Duodenal mucosa (tissue), 2 donors: ENCODE data around the gene CDIPT.

Experiments used
- H3K27ac ChIP-seq: one replicate; pipeline ENCODE4 v1.7.0; 2013; ENCODE audit warnings: low read depth, low read length
- H3K27me3 ChIP-seq, 2 donors: one replicate each; pipeline ENCODE4 v1.7.0; 2013; ENCODE audit warnings: low read length in 2 of 2, control low read depth in 1 of 2; ENCODE audit not compliant: insufficient read depth in 2 of 2, control insufficient read depth in 1 of 2
- H3K36me3 ChIP-seq, 2 donors: one replicate each; pipeline ENCODE4 v1.7.0; 2013; ENCODE audit warnings: low read length in 2 of 2, control low read depth in 1 of 2; ENCODE audit not compliant: insufficient read depth in 2 of 2, control insufficient read depth in 1 of 2
- H3K4me1 ChIP-seq, 2 donors: one replicate each; pipeline ENCODE4 v1.7.0; 2013; ENCODE audit warnings: low read length in 2 of 2, control low read depth in 1 of 2; ENCODE audit not compliant: insufficient read depth in 2 of 2, control insufficient read depth in 1 of 2
- H3K4me3 ChIP-seq, 2 donors: one replicate each; pipeline ENCODE4 v1.7.0; 2013; ENCODE audit warnings: low read length in 2 of 2, low read depth in 1 of 2
- H3K9ac ChIP-seq, 2 donors: one replicate each; pipeline ENCODE4 v1.7.0; 2013; ENCODE audit warnings: low read length in 2 of 2, low read depth in 1 of 2
- H3K9me3 ChIP-seq, 2 donors: one replicate each; pipeline ENCODE4 v1.7.0; 2013; ENCODE audit warnings: low read length in 2 of 2, control low read depth in 1 of 2; ENCODE audit not compliant: control insufficient read depth in 1 of 2

Gene CDIPT

GRCh38 chr16:29862383-29862883 is 593 bp downstream of the CDIPT start:
- H3K9me3 ChIP-seq, result no peaks in the 10 kb centered on the region
- no peaks in the 10 kb centered on the region for H3K27me3 ChIP-seq
- H3K27ac ChIP-seq, result peak overlapping the region; percentile 42
- H3K9ac ChIP-seq, result peak overlapping the region; percentile 74 to 94
- peaks cover 5 to 27% of the 10 kb centered on the region in 2 donors for H3K36me3 ChIP-seq
- H3K4me1 ChIP-seq, result peaks cover 19 to 24% of the 10 kb centered on the region in 2 donors
- H3K4me3 ChIP-seq, result peak overlapping the region; percentile 87 to 97

- no peak overlapping the region for H3K9ac ChIP-seq
- no peaks in the 10 kb centered on the region for H3K9me3 ChIP-seq
- no peak overlapping the region for H3K27ac ChIP-seq
- no peak overlapping the region for H3K4me3 ChIP-seq
- H3K4me1 ChIP-seq, result peaks cover 19 to 29% of the 10 kb centered on the region in 2 donors
- H3K36me3 ChIP-seq, result peaks cover 5 to 27% of the 10 kb centered on the region in 2 donors
- H3K27me3 ChIP-seq, result no peaks in the 10 kb centered on the region
Measured at GRCh38 chr16:29860218-29860617, 2.8 kb downstream of the CDIPT start.

DNA sequence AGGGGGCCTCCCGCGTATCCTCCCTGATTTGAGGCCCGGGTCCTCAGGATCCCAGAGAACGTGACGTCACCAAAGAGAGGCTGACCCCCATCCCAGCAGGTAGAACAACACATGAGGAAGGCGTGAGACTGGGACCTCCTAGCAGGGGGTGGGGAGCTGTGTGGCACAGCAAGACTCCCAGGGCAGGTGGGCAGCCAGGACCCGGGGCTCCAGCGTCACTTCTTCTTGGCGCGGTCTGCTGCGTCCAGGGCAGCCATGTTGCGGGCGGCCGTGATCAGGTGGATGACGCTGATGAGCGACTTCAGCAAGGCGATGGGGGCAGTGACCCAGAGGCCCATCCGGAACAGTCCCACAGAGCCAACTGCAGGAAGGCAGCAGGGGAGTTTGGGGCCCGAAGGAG is 4.1 kb downstream of the CDIPT start:
- Histone ChIP-seq H3K4me3 (no peak overlapping the region), H3K9me3 (no peaks in the 10 kb centered on the region), H3K27ac (no peak overlapping the region), H3K36me3 (peaks cover 5 to 27% of the 10 kb centered on the region in 2 donors), H3K27me3 (no peaks in the 10 kb centered on the region), H3K9ac (no peak overlapping the region), H3K4me1 (peaks cover 19 to 29% of the 10 kb centered on the region in 2 donors)

DNA sequence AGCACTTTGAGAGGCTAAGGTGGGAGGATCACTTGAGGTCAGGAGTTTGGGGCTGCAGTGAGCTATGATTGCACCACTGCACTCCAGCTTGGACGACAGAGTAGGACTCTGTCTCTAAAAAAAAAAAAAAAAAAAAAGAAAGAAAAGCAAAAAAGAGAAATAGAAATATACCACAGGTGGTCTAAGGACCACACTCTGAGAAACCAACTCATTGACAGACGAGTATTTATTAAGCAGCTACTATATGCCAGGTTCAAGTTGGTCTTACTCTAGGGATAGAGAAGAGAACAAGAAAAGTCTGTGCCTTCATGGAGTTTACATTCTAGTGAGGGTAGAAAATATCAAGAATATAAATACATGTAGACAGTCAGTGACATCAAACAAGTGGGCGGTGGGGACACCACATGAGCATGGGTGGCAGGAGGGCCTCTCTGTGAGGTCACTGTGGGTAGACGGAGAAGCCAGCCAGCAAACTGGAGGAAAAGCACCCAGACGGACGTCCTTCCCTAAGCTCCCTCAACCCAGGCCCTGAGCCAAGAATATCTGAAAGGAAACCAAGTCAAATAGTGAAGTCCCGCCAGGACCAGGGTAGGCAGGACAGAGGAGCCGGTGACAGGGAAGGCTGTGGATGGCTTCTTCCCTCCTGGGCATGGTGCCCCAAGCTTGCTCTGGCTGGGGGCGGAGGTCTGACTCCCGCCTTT is 4.7 kb downstream of the CDIPT start:
- Histone ChIP-seq H3K9me3 (no peaks in the 10 kb centered on the region), H3K27me3 (no peaks in the 10 kb centered on the region), H3K4me3 (no peak overlapping the region), H3K36me3 (peaks cover 5 to 27% of the 10 kb centered on the region in 2 donors), H3K4me1 (peaks cover 16 to 25% of the 10 kb centered on the region in 2 donors), H3K9ac (no peak overlapping the region), H3K27ac (no peak overlapping the region)

DNA sequence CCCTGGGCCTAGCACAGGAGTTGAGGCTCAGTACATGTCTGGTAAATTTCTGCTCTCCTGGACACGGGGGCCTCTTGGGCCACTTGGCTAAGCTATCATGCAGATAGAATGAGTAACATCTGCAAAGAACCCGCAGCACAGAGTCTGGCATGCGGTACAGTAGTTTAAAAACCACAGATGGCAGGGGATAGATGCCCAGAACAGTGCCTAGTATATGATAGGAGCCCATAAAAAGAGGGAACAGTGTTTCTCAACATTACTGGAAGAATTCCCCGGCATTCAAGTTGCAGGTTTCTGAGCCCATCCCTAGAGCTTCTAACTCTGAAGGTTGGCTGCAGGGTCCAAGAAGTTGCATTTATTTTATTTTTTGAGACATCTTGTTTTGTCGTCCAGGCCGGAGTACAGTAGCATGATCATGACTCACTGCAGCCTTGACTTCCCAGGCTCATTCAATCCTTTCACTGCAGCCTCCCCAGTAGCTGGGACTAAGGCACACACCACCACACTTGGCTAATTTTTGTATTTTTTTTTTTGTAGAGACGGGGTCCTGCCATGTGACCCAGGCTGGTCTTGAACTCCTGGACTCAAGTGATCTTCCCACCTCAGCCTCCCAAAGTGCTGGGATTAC is 5.8 kb downstream of the CDIPT start:
- H3K27ac ChIP-seq, result no peak overlapping the region
- no peak overlapping the region for H3K9ac ChIP-seq
- no peak overlapping the region for H3K4me3 ChIP-seq
- peaks cover 14 to 22% of the 10 kb centered on the region in 2 donors for H3K4me1 ChIP-seq
- no peaks in the 10 kb centered on the region for H3K27me3 ChIP-seq
- H3K9me3 ChIP-seq, result no peaks in the 10 kb centered on the region
- H3K36me3 ChIP-seq, result peaks cover 5 to 27% of the 10 kb centered on the region in 2 donors

DNA sequence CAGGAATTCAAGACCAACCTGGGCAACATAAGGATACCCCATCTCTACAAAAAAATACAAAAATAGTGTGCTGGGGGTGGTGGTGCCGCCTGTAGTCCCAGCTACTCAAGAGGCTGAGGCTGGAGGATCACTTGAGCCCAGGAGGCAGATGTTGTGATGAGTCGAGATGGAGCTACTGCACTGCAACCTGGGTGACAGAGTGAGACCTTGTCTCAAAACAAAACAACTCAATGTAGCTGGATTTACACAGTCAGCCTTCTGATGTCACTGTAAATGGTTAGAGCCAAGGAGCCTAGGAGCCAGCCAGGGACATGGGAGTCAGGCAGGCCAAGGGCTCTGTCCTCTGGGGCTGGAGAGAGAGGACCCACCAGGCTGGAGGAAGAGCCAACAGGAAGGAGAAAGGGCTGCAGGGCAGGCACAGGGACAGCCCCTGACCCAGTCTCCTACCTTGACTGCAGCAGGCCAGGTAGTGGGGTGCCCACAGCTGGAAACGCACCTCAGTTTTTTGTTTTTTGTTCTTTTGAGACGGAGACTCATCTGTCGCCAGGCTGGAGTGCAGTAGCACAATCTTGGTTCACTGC is 8.4 kb downstream of the CDIPT start:
- H3K9me3 ChIP-seq, result no peaks in the 10 kb centered on the region
- H3K36me3 ChIP-seq, result peaks cover 5 to 16% of the 10 kb centered on the region in 2 donors
- peaks cover 0 to 5% of the 10 kb centered on the region in 2 donors for H3K4me1 ChIP-seq
- H3K27ac ChIP-seq, result no peak overlapping the region
- no peak overlapping the region for H3K4me3 ChIP-seq
- no peak overlapping the region for H3K9ac ChIP-seq
- no peaks in the 10 kb centered on the region for H3K27me3 ChIP-seq

DNA sequence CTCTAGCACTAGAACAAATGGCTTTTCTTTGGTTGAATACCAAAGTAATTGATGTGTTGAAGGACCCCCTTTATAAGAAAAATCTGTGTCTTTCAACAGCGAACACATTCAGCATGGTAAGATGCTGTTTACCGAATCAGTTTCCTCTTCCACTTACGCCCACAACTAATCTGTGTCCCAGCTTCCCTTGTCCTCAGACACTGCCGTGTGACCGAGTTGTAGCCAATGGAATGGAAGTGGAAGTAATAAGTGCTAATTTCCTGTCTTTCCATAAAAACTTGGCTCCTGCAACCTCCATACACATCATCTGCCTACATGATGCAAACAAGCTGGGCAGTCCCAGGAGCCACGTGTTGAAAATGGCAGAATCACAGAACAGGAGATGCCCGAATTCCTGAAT is 10.4 kb downstream of the CDIPT start:
- Histone ChIP-seq H3K4me3 (no peak overlapping the region), H3K9me3 (no peaks in the 10 kb centered on the region), H3K9ac (no peak overlapping the region), H3K4me1 (peaks cover 0 to 5% of the 10 kb centered on the region in 2 donors), H3K27ac (no peak overlapping the region), H3K27me3 (no peaks in the 10 kb centered on the region), H3K36me3 (peaks cover 0 to 17% of the 10 kb centered on the region in 2 donors)

DNA sequence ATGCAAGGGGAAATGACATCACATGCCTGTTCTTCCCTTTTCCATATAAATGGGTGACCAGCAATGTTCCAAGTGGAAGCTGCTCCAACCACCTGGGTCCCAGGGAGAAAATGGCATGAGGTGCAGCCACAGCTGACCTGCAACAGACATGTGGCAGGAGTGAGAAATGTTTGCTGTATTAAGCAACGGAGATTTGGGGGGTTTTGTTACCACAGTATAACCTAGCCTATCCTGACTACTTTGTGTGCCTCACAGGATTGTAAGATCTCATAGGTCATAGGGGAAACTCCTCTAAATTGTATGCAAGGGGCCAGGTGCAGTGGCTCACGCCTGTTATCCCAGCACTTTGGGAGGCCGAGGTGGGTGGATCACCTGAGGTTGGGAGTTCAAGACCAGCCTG is 12.0 kb downstream of the CDIPT start:
- H3K36me3 ChIP-seq, result peaks cover 11 to 33% of the 10 kb centered on the region in 2 donors
- H3K9ac ChIP-seq, result no peak overlapping the region
- H3K4me3 ChIP-seq, result no peak overlapping the region
- H3K9me3 ChIP-seq, result no peaks in the 10 kb centered on the region
- no peaks in the 10 kb centered on the region for H3K27me3 ChIP-seq
- H3K27ac ChIP-seq, result no peak overlapping the region
- H3K4me1 ChIP-seq, result peaks cover 0 to 5% of the 10 kb centered on the region in 2 donors

DNA sequence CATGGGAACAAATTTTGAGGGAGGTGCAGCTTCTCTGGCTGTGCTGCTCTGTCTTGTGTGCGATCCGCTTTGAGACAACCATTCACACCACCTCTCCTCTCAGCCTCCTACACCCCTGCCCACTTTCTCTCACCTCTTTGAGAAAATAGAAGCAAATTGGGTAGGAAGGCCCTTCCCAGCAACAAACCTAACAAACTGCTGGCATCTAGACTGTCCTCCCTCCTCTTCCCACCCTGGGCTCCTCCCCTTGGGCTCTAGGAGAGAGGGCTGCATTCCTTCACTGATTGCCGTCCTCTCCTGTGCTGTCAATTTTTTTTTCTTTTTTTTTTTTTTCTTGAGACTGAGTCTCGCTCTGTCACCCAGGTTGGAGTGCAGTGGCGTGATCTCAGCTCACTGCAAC is 13.5 kb downstream of the CDIPT start:
- H3K27ac ChIP-seq, result no peak overlapping the region

More for the DNA sequence above, 13.5 kb downstream of the CDIPT start:
- Histone ChIP-seq H3K9ac (no peak overlapping the region), H3K36me3 (peaks cover 16 to 48% of the 10 kb centered on the region in 2 donors), H3K27me3 (no peaks in the 10 kb centered on the region), H3K4me3 (no peak overlapping the region), H3K4me1 (no peaks in the 10 kb centered on the region), H3K9me3 (no peaks in the 10 kb centered on the region)
